ENCODE results near the gene CNOT10. TPM values are rescaled to one million over a fixed set of nuclear protein-coding genes. Genes with fewer than 3 reads are reported as not detected.

CNOT10 gene
- total and polyA plus RNA-seq, 8 donors, result 10.7 to 436 (median 20.5) TPM

DNA sequence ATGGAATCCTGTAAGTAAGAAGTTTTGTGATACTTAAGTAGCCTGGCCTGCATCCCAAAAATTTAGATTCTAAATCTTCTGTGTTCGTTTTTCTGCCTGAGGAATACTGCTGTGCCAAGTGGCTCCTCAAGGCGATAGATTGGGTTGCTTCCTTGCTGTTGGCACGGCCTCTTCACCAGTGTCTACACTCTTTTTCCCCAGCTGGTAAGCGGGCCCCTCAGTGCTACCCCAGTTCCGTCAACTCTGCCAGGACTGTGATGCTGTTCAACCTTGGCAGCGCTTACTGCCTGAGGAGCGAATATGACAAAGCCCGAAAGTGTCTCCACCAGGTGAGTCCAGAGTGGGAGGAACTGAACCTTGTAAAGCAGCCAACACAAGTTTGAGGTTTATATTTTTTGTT is 79.5 kb downstream of the CNOT10 start:
- whole genome bisulfite sequencing, 5 donors, result 91 to 96% (median 92%) methylated on average over 8 of the region's 8 CpGs
- intact Hi-C loops (cut with DNase I; ENCODE audit: low total_unique reads), result no loop called here
- H3K4me3 ChIP-seq, result no peak overlapping the region
- H3K4me1 ChIP-seq, result peaks cover 0 to 11% (median 6%) of the 10 kb centered on the region in 4 donors
- TF ChIP-seq POLR2AphosphoS5 (IDR thresholded peaks at IDR 0.05), result no peak
- no peak for DNase-seq
- H3K27ac ChIP-seq, result no peak overlapping the region
- H3K36me3 ChIP-seq, result peaks cover 15 to 93% (median 83%) of the 10 kb centered on the region in 4 donors
- no peaks in the 10 kb centered on the region for H3K27me3 ChIP-seq
- no peaks in the 10 kb centered on the region for H3K9me3 ChIP-seq

GRCh38 chr3:32778389-32778788 is 93.4 kb downstream of the CNOT10 start:
- peaks cover 5 to 34% (median 29%) of the 10 kb centered on the region in 4 donors for H3K36me3 ChIP-seq
- no peak overlapping the region for H3K4me3 ChIP-seq
- WGBS, 5 donors, result 84 to 92% (median 88%) methylated on average over 2 to 4 of the region's 4 CpGs
- H3K27me3 ChIP-seq, result no peaks in the 10 kb centered on the region
- intact Hi-C loops (cut with DNase I; ENCODE audit: low total_unique reads), result no loop called here
- H3K9me3 ChIP-seq, result no peaks in the 10 kb centered on the region
- H3K4me1 ChIP-seq, result peaks cover 8 to 18% (median 15%) of the 10 kb centered on the region in 4 donors
- no peak overlapping the region for H3K27ac ChIP-seq
- TF ChIP-seq POLR2AphosphoS5 (IDR thresholded peaks at IDR 0.05), result no peak
- TF ChIP-seq, protein P1, sequence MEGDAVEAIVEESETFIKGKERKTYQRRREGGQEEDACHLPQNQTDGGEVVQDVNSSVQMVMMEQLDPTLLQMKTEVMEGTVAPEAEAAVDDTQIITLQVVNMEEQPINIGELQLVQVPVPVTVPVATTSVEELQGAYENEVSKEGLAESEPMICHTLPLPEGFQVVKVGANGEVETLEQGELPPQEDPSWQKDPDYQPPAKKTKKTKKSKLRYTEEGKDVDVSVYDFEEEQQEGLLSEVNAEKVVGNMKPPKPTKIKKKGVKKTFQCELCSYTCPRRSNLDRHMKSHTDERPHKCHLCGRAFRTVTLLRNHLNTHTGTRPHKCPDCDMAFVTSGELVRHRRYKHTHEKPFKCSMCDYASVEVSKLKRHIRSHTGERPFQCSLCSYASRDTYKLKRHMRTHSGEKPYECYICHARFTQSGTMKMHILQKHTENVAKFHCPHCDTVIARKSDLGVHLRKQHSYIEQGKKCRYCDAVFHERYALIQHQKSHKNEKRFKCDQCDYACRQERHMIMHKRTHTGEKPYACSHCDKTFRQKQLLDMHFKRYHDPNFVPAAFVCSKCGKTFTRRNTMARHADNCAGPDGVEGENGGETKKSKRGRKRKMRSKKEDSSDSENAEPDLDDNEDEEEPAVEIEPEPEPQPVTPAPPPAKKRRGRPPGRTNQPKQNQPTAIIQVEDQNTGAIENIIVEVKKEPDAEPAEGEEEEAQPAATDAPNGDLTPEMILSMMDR (IDR thresholded peaks at IDR 0.05), result no peak
- DNase-seq, result no peak

GRCh38 chr3:32780071-32780734 is 95.2 kb downstream of the CNOT10 start:
- 87 to 90% (median 88%) methylated on average over 10 of the region's 10 CpGs for WGBS, 5 donors
- DNase-seq, result no peak
- Histone ChIP-seq H3K36me3 (peaks cover 0 to 16% (median 11%) of the 10 kb centered on the region in 4 donors), H3K27ac (no peak overlapping the region), H3K4me3 (peak overlapping the region; percentile 47 to 73 (median 64)), H3K4me1 (peaks cover 8 to 18% (median 15%) of the 10 kb centered on the region in 4 donors), H3K9me3 (no peaks in the 10 kb centered on the region), H3K27me3 (no peaks in the 10 kb centered on the region)
- intact Hi-C loops (cut with DNase I; ENCODE audit: low total_unique reads), result no loop called here
- TF ChIP-seq, protein P1 (IDR thresholded peaks at IDR 0.05), result no peak
- TF ChIP-seq POLR2A (IDR thresholded peaks at IDR 0.05), result no peak
- no peak for TF ChIP-seq EP300 (IDR thresholded peaks at IDR 0.05)

DNA sequence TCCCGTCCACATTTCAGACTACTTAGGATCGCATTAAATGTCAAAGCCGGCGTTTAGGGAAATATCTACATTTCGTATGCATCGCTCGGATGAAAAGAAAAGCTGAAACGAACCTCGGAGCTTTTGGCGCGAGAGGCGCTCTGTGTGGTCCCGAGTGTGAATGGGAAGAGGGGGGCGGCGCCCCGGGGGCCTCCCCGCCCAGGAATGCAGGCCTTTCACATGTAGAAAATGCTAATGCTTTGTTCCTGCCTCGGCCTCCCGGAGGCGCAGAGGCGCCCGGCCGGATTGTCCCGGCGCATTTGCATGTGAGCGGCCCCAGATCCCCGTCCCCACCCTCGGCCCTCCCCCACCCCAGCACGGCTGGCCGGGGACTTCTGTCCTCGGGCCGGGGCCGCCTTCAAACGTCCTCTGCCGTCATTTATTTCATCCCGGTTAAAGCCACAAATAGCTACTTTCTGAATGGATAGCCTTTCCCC is 95.8 kb downstream of the CNOT10 start:
- peak; percentile 50 to 88 for DNase-seq
- Histone ChIP-seq H3K4me3 (peak overlapping the region; percentile 47 to 73 (median 64)), H3K4me1 (peaks cover 8 to 18% (median 15%) of the 10 kb centered on the region in 4 donors), H3K27ac (peak overlapping the region in 2 of 5 donors; percentile 33 to 36), H3K27me3 (no peaks in the 10 kb centered on the region), H3K36me3 (peaks cover 0 to 10% (median 6%) of the 10 kb centered on the region in 4 donors), H3K9me3 (no peaks in the 10 kb centered on the region)
- WGBS, 5 donors, result 3 to 11% (median 5%) methylated on average over 23 to 36 of the region's 36 CpGs
- intact Hi-C loops (cut with DNase I; ENCODE audit: low total_unique reads), result no loop called here
- TF ChIP-seq POLR2AphosphoS5 (IDR thresholded peaks at IDR 0.05), result no peak
- TF ChIP-seq, protein P1 (IDR thresholded peaks at IDR 0.05), result no peak
- TF ChIP-seq EP300 (IDR thresholded peaks at IDR 0.05), result no peak
- TF ChIP-seq POLR2A (IDR thresholded peaks at IDR 0.05), result no peak
